ENCODE data around the gene AMMECR1.
"Not testable (repeated sequence)": the region's sequence is repeated elsewhere in the genome, so short reads cannot be mapped to it uniquely, and the experiment has no call there.

The AMMECR1 gene

DNA sequence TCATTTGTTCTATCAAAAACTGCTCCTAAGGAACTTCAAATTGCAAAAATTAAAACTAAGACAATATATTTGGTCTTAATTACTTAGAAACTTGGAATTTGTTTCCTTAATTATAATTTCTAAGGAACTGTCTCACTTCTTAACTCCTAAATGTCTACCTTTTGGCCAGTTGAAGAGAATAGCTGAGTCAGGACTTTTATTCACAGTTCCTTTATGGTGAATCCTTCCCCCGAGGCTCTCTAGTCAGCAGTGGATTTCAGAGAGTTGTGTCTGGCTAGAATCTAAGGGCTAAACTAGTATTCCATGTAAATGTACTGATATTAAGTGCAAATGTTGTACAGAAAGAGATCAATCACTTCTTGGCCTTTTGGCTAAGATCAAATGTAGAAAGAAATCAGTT, 69.3 kb downstream of the AMMECR1 start:
- Histone ChIP-seq H3K27me3 (ENCODE audit: control insufficient read depth, insufficient read depth, low read length) (no peaks in the 10 kb centered on the region), H3K27ac (ENCODE audit: low read depth, low read length) (no peak overlapping the region), H3K9ac (ENCODE audit: low read length) (no peak overlapping the region), H3K36me3 (ENCODE audit: control insufficient read depth, insufficient read depth, low read length) (no peaks in the 10 kb centered on the region), H3K4me1 (ENCODE audit: control insufficient read depth, insufficient read depth, low read length) (no peaks in the 10 kb centered on the region), H3K4me3 (ENCODE audit: low read length) (no peak overlapping the region)

DNA sequence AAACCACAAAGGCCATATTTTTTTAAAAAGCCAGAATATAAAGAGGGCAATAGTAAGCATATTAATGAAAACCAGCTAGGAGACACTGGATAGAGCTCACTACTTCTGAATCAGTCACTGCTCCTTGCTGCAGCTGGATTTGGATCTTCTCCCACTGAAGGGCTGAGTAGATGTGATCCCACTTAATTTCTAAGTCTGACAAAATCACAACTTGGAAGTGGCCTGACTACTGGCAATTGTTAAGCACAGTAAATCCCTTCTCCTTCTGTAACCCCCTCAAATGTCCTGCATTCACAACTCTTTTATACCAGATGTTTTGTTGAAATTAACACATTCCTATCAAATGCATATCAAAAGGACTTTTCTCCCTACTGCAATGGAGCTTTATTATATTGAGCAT, 72.9 kb downstream of the AMMECR1 start:
- H3K27ac ChIP-seq (ENCODE audit: low read depth, low read length) = no peak overlapping the region
- H3K27me3 ChIP-seq (ENCODE audit: control insufficient read depth, insufficient read depth, low read length) = no peaks in the 10 kb centered on the region
- H3K36me3 ChIP-seq (ENCODE audit: control insufficient read depth, insufficient read depth, low read length) = no peaks in the 10 kb centered on the region
- no peak overlapping the region for H3K4me3 ChIP-seq (ENCODE audit: low read length)
- no peaks in the 10 kb centered on the region for H3K4me1 ChIP-seq (ENCODE audit: control insufficient read depth, insufficient read depth, low read length)
- no peak overlapping the region for H3K9ac ChIP-seq (ENCODE audit: low read length)

DNA sequence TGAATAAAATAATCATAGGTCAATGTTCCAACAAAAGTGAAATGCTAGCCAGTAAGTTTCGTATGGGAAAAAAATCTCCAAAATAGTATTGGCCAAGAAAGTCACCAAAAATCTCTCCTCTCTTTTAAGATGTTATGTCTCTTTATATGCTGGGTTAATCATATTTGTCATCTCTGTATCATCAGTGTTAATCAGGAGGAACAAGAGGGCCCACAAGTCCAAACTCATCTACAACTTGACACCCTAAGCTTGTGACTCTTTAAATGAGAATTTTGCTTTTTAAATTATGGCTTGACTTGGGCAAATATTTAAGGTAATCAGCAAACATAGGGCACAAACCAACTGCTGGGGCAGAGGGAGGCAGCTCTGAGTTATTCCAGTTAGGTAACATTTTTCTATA, 75.5 kb downstream of the AMMECR1 start:
- Histone ChIP-seq H3K4me3 (ENCODE audit: low read length) (no peak overlapping the region), H3K36me3 (ENCODE audit: control insufficient read depth, insufficient read depth, low read length) (no peaks in the 10 kb centered on the region), H3K27me3 (ENCODE audit: control insufficient read depth, insufficient read depth, low read length) (no peaks in the 10 kb centered on the region), H3K27ac (ENCODE audit: low read depth, low read length) (no peak overlapping the region), H3K9ac (ENCODE audit: low read length) (no peak overlapping the region), H3K4me1 (ENCODE audit: control insufficient read depth, insufficient read depth, low read length) (no peaks in the 10 kb centered on the region)

DNA sequence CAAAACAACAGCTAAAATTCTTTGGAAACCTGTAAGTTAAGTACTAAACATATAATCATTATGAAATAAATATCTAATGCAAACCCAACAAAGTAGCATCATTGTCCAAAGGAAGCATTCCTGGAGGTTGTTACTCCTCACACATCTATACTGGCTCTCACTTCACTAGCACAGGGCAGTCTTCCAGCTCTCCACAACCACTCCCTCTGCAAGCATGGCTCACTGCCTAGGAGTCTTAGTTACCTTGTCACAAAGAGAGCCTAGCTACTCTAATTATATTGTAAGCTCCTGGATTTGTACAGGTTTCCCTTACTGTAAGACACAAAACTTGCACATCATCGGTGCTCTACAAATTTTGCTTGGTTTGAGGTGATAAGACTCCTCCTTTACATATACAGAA, 76.1 kb downstream of the AMMECR1 start:
- Histone ChIP-seq H3K9ac (ENCODE audit: low read length) (no peak overlapping the region), H3K36me3 (ENCODE audit: control insufficient read depth, insufficient read depth, low read length) (no peaks in the 10 kb centered on the region), H3K27ac (ENCODE audit: low read depth, low read length) (no peak overlapping the region), H3K4me3 (ENCODE audit: low read length) (no peak overlapping the region), H3K27me3 (ENCODE audit: control insufficient read depth, insufficient read depth, low read length) (no peaks in the 10 kb centered on the region), H3K4me1 (ENCODE audit: control insufficient read depth, insufficient read depth, low read length) (no peaks in the 10 kb centered on the region)

DNA sequence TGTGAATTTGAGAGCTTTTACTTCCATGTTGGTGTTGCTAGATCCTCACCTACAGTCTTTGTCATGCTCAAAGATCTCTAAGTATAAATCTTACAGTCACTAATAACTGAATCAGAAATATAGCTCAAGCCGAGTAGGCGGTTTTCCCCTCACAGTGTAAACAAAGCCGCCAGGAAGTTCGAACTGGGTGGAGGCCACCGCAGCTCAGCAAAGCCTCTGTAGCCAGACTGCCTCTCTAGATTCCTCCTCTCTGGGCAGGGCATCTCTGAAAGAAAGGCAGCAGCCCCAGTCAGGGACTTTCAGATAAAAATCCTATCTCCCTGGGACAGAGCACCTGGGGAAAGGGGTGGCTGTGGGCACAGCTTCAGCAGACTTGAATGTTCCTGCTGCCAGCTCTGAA, 79.6 kb downstream of the AMMECR1 start:
- H3K36me3 ChIP-seq (ENCODE audit: control insufficient read depth, insufficient read depth, low read length); H3K27ac ChIP-seq (ENCODE audit: low read depth, low read length): not testable (repeated sequence)

DNA sequence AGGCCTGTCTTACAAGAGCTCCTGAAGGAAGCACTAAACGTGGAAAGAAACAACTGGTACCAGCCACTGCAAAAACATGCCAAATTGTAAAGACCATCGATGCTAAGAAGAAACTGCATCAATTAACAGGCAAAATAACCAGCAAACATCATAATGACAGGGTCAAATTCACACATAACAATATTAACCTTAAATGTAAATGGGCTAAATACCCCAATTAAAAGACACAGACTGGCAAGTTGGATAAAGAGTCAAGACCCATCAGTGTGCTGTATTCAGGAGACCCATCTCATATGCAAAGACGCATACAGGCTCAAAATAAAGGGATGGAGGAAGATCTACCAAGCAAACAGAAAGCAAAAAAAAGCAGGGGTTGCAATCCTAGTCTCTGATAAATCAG, 86.4 kb downstream of the AMMECR1 start:
- not testable (repeated sequence) for H3K27ac ChIP-seq (ENCODE audit: low read depth, low read length); H3K4me1 ChIP-seq (ENCODE audit: control insufficient read depth, insufficient read depth, low read length); H3K27me3 ChIP-seq (ENCODE audit: control insufficient read depth, insufficient read depth, low read length); H3K9ac ChIP-seq (ENCODE audit: low read length); H3K36me3 ChIP-seq (ENCODE audit: control insufficient read depth, insufficient read depth, low read length); H3K4me3 ChIP-seq (ENCODE audit: low read length)

More for the DNA sequence above, 79.6 kb downstream of the AMMECR1 start:
- not testable (repeated sequence) for H3K9ac ChIP-seq (ENCODE audit: low read length); H3K4me1 ChIP-seq (ENCODE audit: control insufficient read depth, insufficient read depth, low read length); H3K27me3 ChIP-seq (ENCODE audit: control insufficient read depth, insufficient read depth, low read length); H3K4me3 ChIP-seq (ENCODE audit: low read length)

DNA sequence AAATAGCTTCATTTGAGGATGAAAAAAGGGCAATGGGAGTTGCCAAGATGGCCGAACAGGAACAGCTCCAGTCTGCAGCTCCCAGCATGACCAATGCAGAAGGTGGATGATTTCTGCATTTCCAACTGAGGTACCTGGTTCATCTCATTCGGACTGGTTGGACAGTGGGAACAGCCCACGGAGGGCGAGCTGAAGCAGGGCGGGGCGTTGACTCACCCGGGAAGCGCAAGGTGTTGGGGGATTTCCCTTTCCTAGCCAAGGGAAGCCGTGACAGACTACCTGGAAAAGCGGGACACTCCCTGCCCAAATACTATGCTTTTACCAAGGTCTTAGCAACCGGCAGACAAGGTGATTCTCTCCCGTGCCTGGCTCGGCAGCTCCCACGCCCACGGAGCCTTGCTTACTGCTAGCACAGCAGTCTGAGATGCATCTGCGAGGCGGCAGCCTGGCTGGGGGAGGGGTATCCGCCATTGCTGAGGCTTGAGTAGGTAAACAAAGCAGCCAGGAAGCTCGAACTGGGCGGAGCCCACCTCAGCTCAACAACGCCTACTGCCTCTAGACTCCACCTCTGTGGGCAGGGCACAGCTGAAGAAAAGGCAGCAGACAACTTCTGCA, 88.3 kb downstream of the AMMECR1 start:
- H3K27ac ChIP-seq (ENCODE audit: low read depth, low read length); H3K27me3 ChIP-seq (ENCODE audit: control insufficient read depth, insufficient read depth, low read length); H3K36me3 ChIP-seq (ENCODE audit: control insufficient read depth, insufficient read depth, low read length); H3K4me1 ChIP-seq (ENCODE audit: control insufficient read depth, insufficient read depth, low read length); H3K9ac ChIP-seq (ENCODE audit: low read length): not testable (repeated sequence)
- peak overlapping the region; percentile 36 for H3K4me3 ChIP-seq (ENCODE audit: low read length)

DNA sequence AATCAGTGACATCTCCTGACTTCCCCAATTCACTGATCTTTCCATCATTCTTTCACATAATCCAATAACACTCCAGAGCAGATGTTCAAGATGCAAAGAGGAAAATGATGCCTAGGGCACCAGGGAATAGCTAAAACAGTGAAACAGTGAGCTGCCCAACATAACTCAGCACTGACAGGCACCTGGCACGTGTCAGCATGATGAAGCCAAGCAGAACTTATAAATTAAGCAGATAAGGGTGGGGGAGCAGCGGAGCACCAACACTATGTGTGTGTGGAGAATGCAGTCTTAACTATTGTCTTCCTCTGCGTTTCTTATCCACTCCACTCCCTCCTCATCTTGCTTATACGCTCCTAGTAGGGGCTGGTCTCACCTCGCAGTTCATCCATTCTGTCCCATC, 89.4 kb downstream of the AMMECR1 start:
- Histone ChIP-seq H3K36me3 (ENCODE audit: control insufficient read depth, insufficient read depth, low read length) (no peaks in the 10 kb centered on the region), H3K9ac (ENCODE audit: low read length) (no peak overlapping the region), H3K4me3 (ENCODE audit: low read length) (no peak overlapping the region), H3K27ac (ENCODE audit: low read depth, low read length) (no peak overlapping the region), H3K27me3 (ENCODE audit: control insufficient read depth, insufficient read depth, low read length) (no peaks in the 10 kb centered on the region), H3K4me1 (ENCODE audit: control insufficient read depth, insufficient read depth, low read length) (no peaks in the 10 kb centered on the region)

DNA sequence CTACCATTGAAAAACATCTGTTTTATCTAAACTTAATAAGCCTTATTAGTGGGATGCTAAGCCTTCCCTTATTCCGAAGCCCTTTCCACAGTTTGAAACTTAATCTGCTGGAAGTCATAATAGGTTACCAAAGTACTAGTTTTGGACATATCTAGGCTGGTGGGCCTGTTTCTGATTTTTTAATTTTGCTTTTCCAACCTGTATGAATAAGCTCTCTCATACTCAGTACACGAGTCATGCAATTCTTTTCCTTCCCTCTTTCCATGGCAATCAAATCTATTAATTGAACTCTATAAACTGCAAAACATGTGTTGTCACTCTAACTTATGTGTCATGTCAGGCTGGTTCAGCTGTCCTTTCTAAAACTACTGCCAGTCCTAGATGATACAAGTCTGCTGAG, 91.0 kb downstream of the AMMECR1 start:
- no peak overlapping the region for H3K27ac ChIP-seq (ENCODE audit: low read depth, low read length)
- H3K4me1 ChIP-seq (ENCODE audit: control insufficient read depth, insufficient read depth, low read length) = no peaks in the 10 kb centered on the region
- no peaks in the 10 kb centered on the region for H3K27me3 ChIP-seq (ENCODE audit: control insufficient read depth, insufficient read depth, low read length)
- no peak overlapping the region for H3K4me3 ChIP-seq (ENCODE audit: low read length)
- H3K36me3 ChIP-seq (ENCODE audit: control insufficient read depth, insufficient read depth, low read length) = no peaks in the 10 kb centered on the region
- H3K9ac ChIP-seq (ENCODE audit: low read length) = no peak overlapping the region

DNA sequence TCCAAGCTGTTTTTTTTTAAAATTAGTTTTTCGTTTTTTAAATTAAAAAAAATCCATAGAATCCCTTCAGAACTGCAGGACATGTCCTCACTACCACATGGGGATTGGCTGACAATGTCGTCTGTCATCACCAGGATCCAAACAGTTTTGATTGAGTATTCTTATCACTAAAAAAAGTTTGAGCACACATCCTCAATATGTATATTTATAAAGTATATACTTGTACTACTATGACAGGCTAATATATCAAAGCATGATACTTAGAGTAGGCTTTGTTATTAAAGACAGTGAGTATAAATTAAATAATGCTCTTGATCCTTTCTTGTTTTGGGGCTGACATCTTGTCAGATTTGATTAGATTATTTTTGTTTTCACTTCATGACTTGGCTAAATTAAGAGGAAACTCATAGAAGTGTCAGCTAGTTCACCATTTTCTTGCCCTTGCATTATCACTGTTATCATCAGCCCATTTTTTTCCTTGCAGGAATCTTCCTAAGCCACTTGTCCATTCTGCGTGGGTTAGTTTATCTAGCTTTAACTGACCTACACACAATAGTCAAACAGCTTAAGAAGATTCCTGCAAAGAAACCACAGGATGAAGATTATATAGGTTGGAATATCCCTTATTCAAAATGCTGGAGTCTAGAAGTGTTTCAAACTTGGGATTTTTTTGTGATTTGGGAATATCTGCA, 92.8 kb downstream of the AMMECR1 start:
- Histone ChIP-seq H3K4me1 (ENCODE audit: control insufficient read depth, insufficient read depth, low read length) (no peaks in the 10 kb centered on the region), H3K9ac (ENCODE audit: low read length) (no peak overlapping the region), H3K27ac (ENCODE audit: low read depth, low read length) (no peak overlapping the region), H3K27me3 (ENCODE audit: control insufficient read depth, insufficient read depth, low read length) (no peaks in the 10 kb centered on the region), H3K4me3 (ENCODE audit: low read length) (no peak overlapping the region), H3K36me3 (ENCODE audit: control insufficient read depth, insufficient read depth, low read length) (no peaks in the 10 kb centered on the region)

DNA sequence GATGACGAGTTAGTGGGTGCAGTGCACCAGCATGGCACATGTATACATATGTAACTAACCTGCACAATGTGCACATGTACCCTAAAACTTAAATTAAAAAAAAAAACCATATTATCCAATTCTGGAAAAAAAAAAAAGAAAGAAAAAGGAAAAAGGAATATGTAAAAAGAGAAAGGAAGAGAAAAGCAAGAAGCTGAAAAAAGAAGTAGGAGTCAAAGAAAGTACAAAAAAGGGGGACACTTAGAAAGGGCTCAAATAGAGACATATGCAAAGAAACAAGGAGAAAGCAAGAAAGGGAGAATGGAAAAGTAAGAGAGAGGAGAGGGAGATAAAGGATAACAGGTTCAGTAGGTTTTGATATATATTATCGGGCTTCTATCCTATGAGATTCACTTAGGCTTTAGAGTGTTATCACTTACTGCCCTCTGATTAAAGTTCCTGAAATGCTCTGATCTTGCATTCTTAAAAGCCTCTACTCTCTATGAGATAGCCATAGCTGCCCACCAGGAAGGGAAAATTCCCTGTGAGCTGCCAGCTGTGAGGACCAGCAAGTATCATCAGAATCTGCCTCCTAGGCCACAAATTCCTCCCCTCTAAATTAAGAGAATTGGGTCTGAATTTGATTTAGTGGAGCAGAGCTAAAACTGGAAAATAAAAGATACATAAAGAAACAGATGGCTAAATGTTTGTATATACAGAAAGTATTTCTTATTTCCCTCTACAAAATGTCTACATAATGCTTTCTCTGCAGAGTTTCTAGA, 95.2 kb downstream of the AMMECR1 start:
- Histone ChIP-seq H3K36me3 (ENCODE audit: control insufficient read depth, insufficient read depth, low read length) (no peaks in the 10 kb centered on the region), H3K27ac (ENCODE audit: low read depth, low read length) (no peak overlapping the region), H3K9ac (ENCODE audit: low read length) (no peak overlapping the region), H3K4me1 (ENCODE audit: control insufficient read depth, insufficient read depth, low read length) (no peaks in the 10 kb centered on the region), H3K4me3 (ENCODE audit: low read length) (no peak overlapping the region), H3K27me3 (ENCODE audit: control insufficient read depth, insufficient read depth, low read length) (no peaks in the 10 kb centered on the region)

DNA sequence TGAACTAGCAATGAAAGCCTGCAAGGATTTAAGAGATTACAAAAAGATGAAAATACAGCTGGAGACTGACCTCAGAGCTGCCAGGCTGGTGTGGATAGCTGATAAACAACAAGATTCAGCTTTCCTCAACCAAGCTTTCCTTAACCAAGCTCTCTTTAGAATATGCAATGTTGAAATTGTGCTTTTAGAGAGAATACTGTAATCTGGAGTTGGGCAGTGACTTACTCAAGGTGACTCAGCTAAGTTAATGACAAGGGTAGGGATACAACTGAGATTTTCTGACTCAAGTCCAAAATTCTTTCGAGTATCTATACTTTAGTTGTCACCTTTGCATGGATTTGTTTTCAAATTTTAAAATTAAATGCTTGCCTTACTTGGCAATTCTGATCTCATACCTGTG, 98.0 kb downstream of the AMMECR1 start:
- Histone ChIP-seq H3K4me1 (ENCODE audit: control insufficient read depth, insufficient read depth, low read length) (no peaks in the 10 kb centered on the region), H3K27me3 (ENCODE audit: control insufficient read depth, insufficient read depth, low read length) (no peaks in the 10 kb centered on the region), H3K36me3 (ENCODE audit: control insufficient read depth, insufficient read depth, low read length) (no peaks in the 10 kb centered on the region), H3K27ac (ENCODE audit: low read depth, low read length) (no peak overlapping the region), H3K4me3 (ENCODE audit: low read length) (no peak overlapping the region), H3K9ac (ENCODE audit: low read length) (no peak overlapping the region)

DNA sequence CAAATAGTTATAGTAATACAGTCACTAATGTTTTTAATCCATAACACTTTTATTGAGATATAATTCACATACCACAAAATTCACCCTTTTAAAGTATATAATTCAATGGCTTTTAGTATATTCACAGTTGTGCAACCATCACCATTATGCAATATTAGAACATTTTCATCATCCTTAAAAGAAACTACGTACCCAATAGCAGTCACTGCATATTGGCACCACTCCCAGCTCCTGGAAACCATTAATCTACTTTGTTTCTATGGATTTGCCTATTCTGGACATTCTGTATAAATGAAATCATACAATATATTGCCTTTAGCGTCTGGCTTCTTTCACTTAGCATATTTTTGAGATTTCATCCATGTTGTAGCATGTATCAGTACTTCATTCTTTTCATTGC, 99.3 kb downstream of the AMMECR1 start:
- Histone ChIP-seq H3K27ac (ENCODE audit: low read depth, low read length) (no peak overlapping the region), H3K36me3 (ENCODE audit: control insufficient read depth, insufficient read depth, low read length) (no peaks in the 10 kb centered on the region), H3K9ac (ENCODE audit: low read length) (no peak overlapping the region), H3K27me3 (ENCODE audit: control insufficient read depth, insufficient read depth, low read length) (no peaks in the 10 kb centered on the region), H3K4me3 (ENCODE audit: low read length) (no peak overlapping the region), H3K4me1 (ENCODE audit: control insufficient read depth, insufficient read depth, low read length) (no peaks in the 10 kb centered on the region)

Data from rectal smooth muscle tissue (tissue), 1 donor.